Naive thymus-derived CD4-positive, alpha-beta T cell (primary cell): ENCODE results near the gene SLAMF7. TPM values are rescaled to one million over a fixed set of nuclear protein-coding genes. Genes with fewer than 3 reads are reported as not detected.
A peak's percentile ranks its signal among the peaks of the same experiment; 100 is the strongest.
"Not testable (repeated sequence)": the region's sequence is repeated elsewhere in the genome, so short reads cannot be mapped to it uniquely, and the experiment has no call there.

Experiments used
- ATAC-seq: fragments of 150-1000 bp; cut with Tn5 transposase; 2 replicates; pipeline ENCODE4 v1.10.0; 2021; ENCODE audit warnings: mild to moderate bottlenecking, moderate library complexity
- CTCF ChIA-PET: fragments of 350-600 bp; sonication (Branson Sonifier 250); formaldehyde crosslinking; loops from one replicate; lab custom pipeline; 2021; ENCODE audit warnings: antibody characterized with exemption; lab: Charles Lee
- POLR2A ChIA-PET: fragments of 350-600 bp; sonication (Branson Sonifier 250); formaldehyde crosslinking; loops from one replicate; lab custom pipeline; 2021; ENCODE audit warnings: antibody characterized with exemption, inconsistent platforms; lab: Charles Lee
- DNase-seq, 9 donors: peaks; one replicate each; pipeline versions ENCODE4 v3.0.0 to v3.0.0-alpha.2; 2020 to 2022; ENCODE audit warnings: mixed read lengths in 1 of 9
- H3K27ac ChIP-seq: one replicate; pipeline ENCODE4 v1.7.0; 2013; ENCODE audit warnings: mild to moderate bottlenecking, low read depth, low read length, moderate library complexity
- H3K27me3 ChIP-seq, 2 donors: one replicate each; pipeline ENCODE4 v1.7.0; 2013; ENCODE audit warnings: low read length in 2 of 2, mild to moderate bottlenecking in 2 of 2, moderate library complexity in 2 of 2; ENCODE audit not compliant: control insufficient read depth in 2 of 2, insufficient read depth in 2 of 2
- H3K36me3 ChIP-seq, 3 experiments: 1 replicate in 2 of 3; 2 replicates in 1 of 3; pipeline ENCODE4 v1.7.0; 2013; ENCODE audit warnings: low read length in 3 of 3, mild to moderate bottlenecking in 3 of 3, moderate library complexity in 1 of 3; ENCODE audit not compliant: insufficient read depth in 3 of 3, control insufficient read depth in 2 of 3
- H3K4me1 ChIP-seq, 2 donors: one replicate each; pipeline ENCODE4 v1.7.0; 2013; ENCODE audit warnings: low read length in 2 of 2, mild to moderate bottlenecking in 2 of 2, moderate library complexity in 1 of 2; ENCODE audit not compliant: control insufficient read depth in 2 of 2, insufficient read depth in 2 of 2
- H3K4me3 ChIP-seq: 2 replicates; pipeline ENCODE4 v1.7.0; 2013; ENCODE audit warnings: mild to moderate bottlenecking, low read length
- H3K9me3 ChIP-seq, 3 experiments: 1 replicate in 2 of 3; 2 replicates in 1 of 3; pipeline ENCODE4 v1.7.0; 2013; ENCODE audit warnings: low read length in 3 of 3; ENCODE audit not compliant: control insufficient read depth in 2 of 3
- H3K27ac Mint-ChIP-seq, 9 donors: one replicate each; pipeline ENCODE4 v1.8.0; 2020 to 2022; ENCODE audit warnings: mixed read lengths in 9 of 9, mild to moderate bottlenecking in 8 of 9, moderate library complexity in 5 of 9, inconsistent platforms in 2 of 9
- H3K27me3 Mint-ChIP-seq, 5 donors: one replicate each; pipeline ENCODE4 v1.8.0; 2021 to 2022; ENCODE audit warnings: mixed read lengths in 5 of 5, mild to moderate bottlenecking in 1 of 5
- H3K36me3 Mint-ChIP-seq, 5 donors: one replicate each; pipeline ENCODE4 v1.8.0; 2020 to 2022; ENCODE audit warnings: mixed read lengths in 5 of 5, mild to moderate bottlenecking in 3 of 5, inconsistent platforms in 1 of 5
- H3K4me1 Mint-ChIP-seq, 7 donors: one replicate each; pipeline ENCODE4 v1.8.0; 2020 to 2022; ENCODE audit warnings: mixed read lengths in 7 of 7, mild to moderate bottlenecking in 3 of 7, inconsistent platforms in 1 of 7
- H3K4me3 Mint-ChIP-seq, 10 donors: one replicate each; pipeline ENCODE4 v1.8.0; 2020 to 2022; ENCODE audit warnings: mild to moderate bottlenecking in 10 of 10, mixed read lengths in 10 of 10, moderate library complexity in 6 of 10, inconsistent platforms in 2 of 10
- H3K9me3 Mint-ChIP-seq, 11 donors: one replicate each; pipeline ENCODE4 v1.8.0; 2020 to 2022; ENCODE audit warnings: mixed read lengths in 11 of 11, mild to moderate bottlenecking in 4 of 11, inconsistent platforms in 1 of 11, moderate library complexity in 1 of 11
- intact Hi-C, 2 donors: fragments of 100-400 bp; cut with micrococcal nuclease; formaldehyde crosslinking; loops; one replicate each; pipeline ENCODE4 v1.15.1; 2023
- polyA plus RNA-seq, 2 donors: library from polyadenylated mRNA; unstranded; fragments of 300-500 nt; fragmentation: Illumina TruSeq; gene quantifications; one replicate each; pipeline ENCODE4 v1.2.3, GENCODE V29; 2021
- total RNA-seq, 6 experiments: library from RNA in 5 of 6; stranded (reverse) in 5 of 6; gene quantifications; 1 replicate in 5 of 6; 2 replicates in 1 of 6; pipeline ENCODE4 v1.2.3 and lab custom pipeline; 2021 to 2026

SLAMF7 gene
- total and polyA plus RNA-seq, 7 experiments from 2014 or later: 0.21 to 39.3 (median 2.4) TPM

DNA sequence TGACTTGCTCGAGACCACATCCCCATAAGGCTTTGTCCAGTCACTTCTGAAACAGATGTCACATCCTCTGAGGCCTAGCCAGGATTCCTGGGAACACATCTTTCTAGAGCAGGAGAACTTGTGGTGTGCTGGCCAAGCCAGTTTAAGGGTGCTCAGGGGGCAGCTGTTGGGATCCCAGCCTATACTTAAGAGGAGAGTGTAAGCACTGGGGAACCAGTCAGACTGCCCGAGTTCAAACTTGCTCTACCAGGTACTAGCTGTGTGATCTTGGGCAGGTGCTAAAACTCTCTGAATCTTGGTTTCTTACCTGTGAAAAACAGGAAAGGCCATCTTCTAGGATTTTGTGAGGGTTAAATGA is 41.3 kb downstream of the SLAMF7 start:
- no peaks in the 10 kb centered on the region for H3K36me3 Mint-ChIP-seq
- Histone ChIP-seq H3K27me3 (no peaks in the 10 kb centered on the region), H3K27ac (no peak overlapping the region), H3K36me3 (no peaks in the 10 kb centered on the region), H3K9me3 (no peaks in the 10 kb centered on the region), H3K4me3 (no peak overlapping the region), H3K4me1 (peaks cover 0 to 13% of the 10 kb centered on the region in 2 donors)
- DNase-seq (no peak), ATAC-seq (no peak)
- ChIA-PET CTCF (interaction anchor here (0.6 to 3.3 kb wide), 17 partner anchors 10 to 336 kb away, joined by 3 to 15 read pairs (median 3); partner anchors contain the start of genes ITLN2 and LY9), POLR2A (interaction anchor here (2.0 kb wide), 1 partner anchor 50 kb away, joined by 4 read pairs; no protein-coding TSS in a partner anchor)
- H3K4me1 Mint-ChIP-seq: peaks cover 7 to 26% (median 17%) of the 10 kb centered on the region in 7 donors
- no peak overlapping the region for H3K4me3 Mint-ChIP-seq
- intact Hi-C loops: no loop called here
- H3K9me3 Mint-ChIP-seq: no peaks in the 10 kb centered on the region
- H3K27ac Mint-ChIP-seq: no peak overlapping the region
- H3K27me3 Mint-ChIP-seq: peaks cover 0 to 11% (median 0%) of the 10 kb centered on the region in 5 donors

DNA sequence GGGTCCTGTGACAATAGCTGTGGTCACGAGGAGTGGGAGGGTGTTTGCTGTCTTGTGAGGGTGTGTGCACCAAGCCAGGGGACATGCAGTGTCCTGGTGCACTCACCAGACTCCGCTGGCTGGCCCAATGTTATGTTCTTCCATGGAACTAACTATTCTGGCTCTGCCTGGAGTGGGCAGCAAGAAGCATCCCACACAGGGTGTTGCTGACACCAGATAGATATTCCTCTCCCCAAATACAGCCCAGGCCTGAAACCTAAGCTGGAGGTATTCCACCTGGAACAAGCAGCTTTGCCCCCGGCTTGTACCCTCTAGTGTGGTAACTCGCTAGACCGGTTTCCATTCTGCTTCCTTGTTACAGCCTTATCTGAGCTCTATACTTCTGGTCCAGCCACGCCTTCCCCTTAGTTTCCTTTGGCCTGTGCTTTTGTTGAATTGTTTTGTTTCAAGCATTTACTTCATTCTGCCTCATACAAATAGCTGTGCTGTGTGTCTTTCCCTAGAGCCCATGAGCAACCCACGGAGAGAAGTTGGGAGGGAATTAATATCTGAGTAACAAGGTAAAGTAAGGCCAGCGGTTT is 42.2 kb downstream of the SLAMF7 start:
- Histone ChIP-seq H3K27me3 (no peaks in the 10 kb centered on the region), H3K4me1 (peaks cover 0 to 13% of the 10 kb centered on the region in 2 donors), H3K27ac (no peak overlapping the region), H3K9me3 (no peaks in the 10 kb centered on the region), H3K4me3 (no peak overlapping the region), H3K36me3 (no peaks in the 10 kb centered on the region)
- DNase-seq (no peak), ATAC-seq (no peak)
- intact Hi-C loops: no loop called here
- ChIA-PET CTCF (interaction anchor here (1.0 to 3.3 kb wide), 13 partner anchors 9 to 173 kb away, joined by 3 to 15 read pairs (median 4); partner anchors contain the start of genes ITLN2 and LY9), POLR2A (interaction anchor here (0.6 to 2.0 kb wide), 7 partner anchors 13 to 171 kb away, joined by 3 to 9 read pairs (median 4); partner anchors contain the start of gene LY9)
- Mint-ChIP-seq H3K27ac (peak overlapping the region in 2 of 9 donors; percentile 1 to 71), H3K36me3 (no peaks in the 10 kb centered on the region), H3K4me1 (peaks cover 7 to 19% (median 17%) of the 10 kb centered on the region in 7 donors), H3K4me3 (no peak overlapping the region), H3K27me3 (peaks cover 0 to 12% (median 0%) of the 10 kb centered on the region in 5 donors), H3K9me3 (no peaks in the 10 kb centered on the region)

DNA sequence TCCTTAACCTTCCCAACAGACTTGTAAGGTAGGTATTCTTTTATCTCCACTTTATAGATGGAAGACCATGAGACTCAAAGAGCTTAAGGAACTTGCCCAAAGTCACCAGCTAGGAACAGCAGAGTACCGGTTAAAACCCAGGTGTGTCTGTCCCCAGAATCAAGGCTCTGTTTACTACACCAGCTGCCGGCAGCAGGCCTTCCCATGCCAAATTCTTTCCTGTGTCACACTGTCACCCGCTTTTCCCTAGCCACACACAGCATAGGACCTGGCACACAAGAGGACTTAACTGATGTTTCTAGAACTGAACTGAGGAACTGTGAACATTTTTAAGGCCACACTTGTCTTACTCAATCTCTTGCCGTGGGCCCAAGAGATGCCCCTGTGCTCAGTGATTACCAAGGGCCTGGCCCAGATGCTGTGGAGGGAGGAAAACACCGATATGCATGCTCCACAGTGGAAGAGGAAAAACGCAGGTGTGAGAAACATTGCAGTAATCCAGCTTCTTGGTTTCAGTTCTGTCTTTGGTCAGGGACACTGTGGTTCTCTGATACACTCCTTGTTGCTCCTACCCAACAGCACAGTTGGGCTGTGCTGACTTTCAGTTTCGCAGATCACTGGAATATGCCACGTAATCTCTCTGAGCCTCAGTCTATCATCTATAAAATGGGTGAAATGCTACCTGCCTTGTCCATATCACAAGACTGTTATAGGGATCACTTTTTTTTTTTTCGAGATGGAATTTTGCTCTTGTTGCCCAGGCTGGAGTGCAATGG is 43.1 kb downstream of the SLAMF7 start:
- Histone ChIP-seq H3K36me3 (no peaks in the 10 kb centered on the region), H3K27ac (no peak overlapping the region), H3K9me3 (no peaks in the 10 kb centered on the region), H3K4me3 (no peak overlapping the region), H3K27me3 (no peaks in the 10 kb centered on the region), H3K4me1 (peaks cover 0 to 13% of the 10 kb centered on the region in 2 donors)
- Mint-ChIP-seq H3K36me3 (no peaks in the 10 kb centered on the region), H3K4me3 (peak overlapping the region in 1 of 10 donors; percentile 48), H3K27me3 (peaks cover 0 to 16% (median 0%) of the 10 kb centered on the region in 5 donors), H3K9me3 (no peaks in the 10 kb centered on the region), H3K4me1 (peaks cover 6 to 19% (median 17%) of the 10 kb centered on the region in 7 donors), H3K27ac (peak overlapping the region in 5 of 9 donors; percentile 23 to 81 (median 51))
- intact Hi-C loops: loop anchor here in 1 of 2 donors (1.0 kb wide), 1 partner anchor 16 kb away; no protein-coding TSS in a partner anchor
- POLR2A ChIA-PET: interaction anchor here (0.6 to 2.0 kb wide), 7 partner anchors 14 to 172 kb away, joined by 3 to 9 read pairs (median 4); partner anchors contain the start of gene LY9
- ATAC-seq (peak; percentile 80), DNase-seq (no peak)
- CTCF ChIA-PET: interaction anchor here (1.0 to 3.3 kb wide), 13 partner anchors 12 to 173 kb away, joined by 3 to 15 read pairs (median 5); partner anchors contain the start of genes ITLN2 and LY9

DNA sequence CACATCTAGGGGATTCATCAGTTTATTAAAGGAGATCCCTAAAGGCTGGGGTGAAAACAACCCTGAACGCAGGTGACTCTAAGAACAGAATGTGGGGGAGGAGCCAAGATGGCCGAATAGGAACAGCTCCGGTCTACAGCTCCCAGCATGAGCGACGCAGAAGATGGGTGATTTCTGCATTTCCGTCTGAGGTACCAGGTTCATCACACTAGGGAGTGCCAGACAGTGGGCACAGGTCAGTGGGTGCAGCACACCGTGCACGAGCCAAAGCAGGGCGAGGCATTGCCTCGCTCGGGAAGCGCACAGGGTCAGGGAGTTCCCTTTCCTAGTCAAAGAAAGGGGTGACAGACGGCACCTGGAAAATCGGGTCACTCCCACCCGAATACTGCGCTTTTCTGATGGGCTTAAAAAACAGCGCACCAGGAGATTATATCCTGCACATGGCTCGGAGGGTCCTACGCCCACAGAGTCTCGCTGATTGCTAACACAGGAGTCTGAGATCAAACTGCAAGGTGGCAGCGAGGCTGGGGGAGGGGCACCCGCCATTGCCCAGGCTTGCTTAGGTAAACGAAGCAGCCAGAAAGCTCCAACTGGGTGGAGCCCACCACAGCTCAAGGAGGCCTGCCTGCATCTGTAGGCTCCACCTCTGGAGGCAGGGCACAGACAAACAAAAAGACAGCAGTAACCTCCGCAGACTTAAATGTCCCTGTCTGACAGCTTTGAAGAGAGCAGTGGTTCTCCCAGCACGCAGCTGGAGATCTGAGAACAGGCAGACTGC is 44.1 kb downstream of the SLAMF7 start:
- ATAC-seq, H3K27me3 ChIP-seq, H3K9me3 Mint-ChIP-seq, H3K36me3 Mint-ChIP-seq, H3K4me3 ChIP-seq, H3K9me3 ChIP-seq, H3K36me3 ChIP-seq, H3K27ac ChIP-seq: not testable (repeated sequence)
- H3K4me3 Mint-ChIP-seq: peak overlapping the region in 5 of 10 donors; percentile 33 to 56 (median 45)
- POLR2A ChIA-PET: interaction anchor here (1.4 kb wide), 1 partner anchor 16 kb away, joined by 3 read pairs; no protein-coding TSS in a partner anchor
- peaks cover 0 to 16% (median 0%) of the 10 kb centered on the region in 5 donors for H3K27me3 Mint-ChIP-seq
- intact Hi-C loops: loop anchor here in 1 of 2 donors (1.0 kb wide), 1 partner anchor 15 kb away; no protein-coding TSS in a partner anchor
- H3K27ac Mint-ChIP-seq: peak overlapping the region in 4 of 9 donors; percentile 42 to 73 (median 64)
- peaks cover 0 to 13% of the 10 kb centered on the region in 2 donors for H3K4me1 ChIP-seq
- peaks cover 0 to 12% (median 11%) of the 10 kb centered on the region in 7 donors for H3K4me1 Mint-ChIP-seq
- CTCF ChIA-PET: interaction anchor here (0.6 to 1.0 kb wide), 4 partner anchors 13 to 207 kb away, joined by 4 to 6 read pairs (median 4); partner anchors contain the start of gene LY9
- peak in 5 of 9 donors; percentile 25 to 52 (median 35) for DNase-seq

DNA sequence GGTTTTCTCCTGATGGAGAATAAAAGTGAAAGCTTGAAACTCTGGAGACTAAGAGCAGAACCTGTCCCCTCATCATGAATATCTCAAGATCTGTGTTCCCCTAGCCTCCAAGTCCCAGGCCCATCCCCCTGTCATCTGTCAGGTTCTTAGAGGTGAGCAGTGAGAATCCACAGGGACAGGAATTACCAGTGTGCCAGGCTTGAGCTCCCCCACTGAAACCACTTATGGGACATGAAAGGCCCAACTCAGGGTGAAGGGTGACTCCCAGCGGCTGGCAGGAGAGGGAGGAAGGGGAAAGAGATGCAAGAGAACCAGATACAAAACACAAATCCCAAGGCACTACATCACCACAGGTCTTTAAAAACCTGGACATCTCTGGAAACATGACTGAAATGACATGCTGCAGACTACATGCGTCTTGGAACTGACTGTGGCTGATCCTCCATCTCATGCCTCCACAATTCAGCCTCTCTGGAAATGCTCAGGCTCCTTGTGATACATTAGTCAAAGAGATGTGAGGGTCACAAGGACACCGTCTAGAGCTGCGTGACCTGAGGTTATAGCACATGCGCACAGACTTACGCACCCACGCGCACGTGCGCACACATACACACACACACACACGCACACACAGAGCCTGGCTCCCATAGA is 50.1 kb downstream of the SLAMF7 start:
- H3K27ac Mint-ChIP-seq: peak overlapping the region in 1 of 9 donors; percentile 56
- ChIA-PET CTCF (interaction anchor here (1.0 kb wide), 1 partner anchor 12 kb away, joined by 3 read pairs; no protein-coding TSS in a partner anchor), POLR2A (interaction anchor here (0.7 to 0.8 kb wide), 2 partner anchors 315 to 328 kb away, joined by 3 to 6 read pairs; partner anchors contain the start of genes NIT1 and PFDN2)
- peaks cover 0 to 1% (median 0%) of the 10 kb centered on the region in 11 donors for H3K9me3 Mint-ChIP-seq
- intact Hi-C loops: no loop called here
- H3K4me1 Mint-ChIP-seq: peaks cover 7 to 12% (median 8%) of the 10 kb centered on the region in 7 donors
- no peak overlapping the region for H3K4me3 ChIP-seq
- DNase-seq (no peak), ATAC-seq (no peak)
- no peak overlapping the region for H3K27ac ChIP-seq
- no peak overlapping the region for H3K4me3 Mint-ChIP-seq
- H3K27me3 Mint-ChIP-seq: peaks cover 0 to 19% (median 0%) of the 10 kb centered on the region in 5 donors
- H3K27me3 ChIP-seq: no peaks in the 10 kb centered on the region
- no peaks in the 10 kb centered on the region for H3K9me3 ChIP-seq
- no peaks in the 10 kb centered on the region for H3K4me1 ChIP-seq
- peaks cover 0 to 2% (median 0%) of the 10 kb centered on the region in 5 donors for H3K36me3 Mint-ChIP-seq
- H3K36me3 ChIP-seq: no peaks in the 10 kb centered on the region
